K562 treated with DMSO at 1 percent for 4 hours (cell line): Measurements from ENCODE around the gene C4orf36. TPM values are rescaled to one million over a fixed set of nuclear protein-coding genes. Genes with fewer than 3 reads are reported as not detected.

ENCODE experiments used
- total RNA-seq: library from RNA; unstranded; fragments of 300-600 nt; gene quantifications from 2 replicates; pipeline ENCODE4 v1.2.3, GENCODE V29; 2022; ENCODE audit not compliant: insufficient read depth

C4orf36 gene
- not detected in 2 replicates for total RNA-seq

DNA sequence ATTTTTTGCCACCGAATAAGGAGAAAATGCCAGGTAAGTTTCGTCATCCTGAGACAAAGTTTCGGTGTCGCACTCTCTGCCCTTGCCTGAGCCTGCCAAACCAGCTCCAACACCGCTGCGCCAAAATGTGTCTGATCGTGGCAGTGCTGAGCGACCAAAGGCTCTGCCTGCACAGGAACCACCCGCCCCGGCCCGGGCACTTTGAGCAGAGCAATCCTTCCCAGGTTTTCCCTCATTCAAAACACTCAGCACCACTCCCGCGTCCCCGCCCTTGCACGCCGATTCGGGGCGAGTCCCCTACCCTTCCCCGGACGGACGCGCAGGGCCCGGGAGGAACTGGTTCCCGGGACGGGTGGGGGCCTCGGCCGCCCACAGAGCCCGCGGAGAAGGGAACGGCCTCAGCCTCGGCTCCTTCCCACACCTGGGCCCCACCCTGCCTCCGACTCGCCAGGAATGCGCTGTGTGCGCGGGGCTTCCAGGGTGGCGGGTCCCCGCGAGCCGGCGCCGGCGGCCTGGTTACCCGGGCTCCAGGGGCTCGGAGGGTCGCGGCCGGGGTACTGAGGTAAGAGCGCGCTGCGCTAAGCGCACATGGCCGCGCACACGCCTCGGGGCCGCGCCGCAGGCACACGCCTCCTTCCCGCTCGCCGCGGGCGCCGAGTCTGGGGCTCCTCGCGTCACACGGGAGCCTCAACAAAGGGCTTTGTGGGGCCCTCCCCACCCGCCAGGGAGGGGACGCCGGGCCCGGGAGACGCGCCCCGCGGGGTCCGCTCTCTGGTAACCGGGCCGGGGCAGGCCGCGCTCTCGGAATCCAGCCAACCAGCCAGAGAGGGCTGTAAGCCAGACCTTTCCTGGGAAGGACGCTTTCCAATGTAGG lies at the start of gene C4orf36:
TSS of gene C4orf36 (minus strand) at position 661 of the 874 bp plus-strand sequence. CDS start 902 bp downstream, outside the sequence.

DNA sequence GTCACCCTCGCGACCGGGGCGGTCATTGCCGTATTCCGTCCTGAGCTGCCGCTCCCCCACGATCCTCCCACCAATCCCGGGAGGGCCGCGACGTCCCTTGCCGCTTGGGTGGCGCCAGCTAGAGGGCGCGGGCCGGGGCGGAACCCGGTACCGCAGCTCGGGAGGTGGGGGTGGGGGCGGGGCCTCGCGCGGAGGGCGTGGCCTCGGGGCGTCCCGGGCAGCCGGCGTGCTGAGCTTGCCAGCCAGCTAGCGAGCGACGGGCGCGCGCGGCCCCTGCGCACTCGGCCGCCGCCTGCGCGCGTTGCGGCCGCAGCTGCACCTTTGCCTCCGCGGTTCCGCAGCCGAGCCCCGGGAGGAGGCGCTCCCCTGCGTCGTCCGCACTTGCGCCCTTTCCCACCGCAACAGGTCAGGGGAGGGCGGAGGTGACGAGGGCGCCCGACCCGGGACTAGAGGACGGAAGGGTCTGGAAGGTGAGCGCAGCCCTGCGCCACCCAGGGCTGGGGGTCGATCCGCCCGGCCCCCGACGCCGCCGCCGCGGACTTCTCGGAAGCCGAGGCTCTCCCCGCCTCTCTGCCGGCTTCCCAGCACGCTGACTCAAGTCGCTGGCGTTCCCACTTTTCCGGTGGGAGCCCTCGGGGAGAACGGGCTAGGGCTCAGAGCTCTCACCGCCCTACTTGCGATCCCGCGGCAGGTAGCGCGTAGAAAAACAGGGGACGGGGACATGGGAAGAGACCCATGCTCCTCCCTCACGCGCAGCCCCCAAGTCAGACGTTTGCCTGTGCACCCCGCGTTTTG lies 42.7 kb upstream of the C4orf36 start, which contains the start of gene AFF1:
TSS of gene AFF1 (plus strand) at position 241 of the 795 bp plus-strand sequence. CDS start 13,523 bp downstream, outside the sequence.

GRCh38 chr4:86848732-86849619 lies 43.2 kb downstream of the C4orf36 start, which contains the start of gene SLC10A6:
Gene SLC10A6 (minus strand): TSS chr4:86849384. CDS start chr4:86849115, 269 bp downstream.

Other genes with a start within 250 kb of the C4orf36 start
- gene SLC10A6, start 43.0 kb downstream of the C4orf36 start, total RNA-seq, result not detected in 2 replicates
- gene AFF1, start 42.6 kb upstream of the C4orf36 start, total RNA-seq, result 9.4 and 11.5 TPM in 2 replicates